HCT116 (cell line): ENCODE results near the gene TMEM26. TPM values are rescaled to one million over a fixed set of nuclear protein-coding genes. Genes with fewer than 3 reads are reported as not detected.

ENCODE experiments used
- ATAC-seq: fragments of 200-7000 bp; cut with Tn5 transposase; 2 replicates; pipeline ENCODE4 v1.9.1; 2020; ENCODE audit warnings: mild to moderate bottlenecking, moderate library complexity
- BruUV-seq: library from RNA; stranded (reverse); fragments of 400-500 nt; replicated peaks from 2 replicates; lab custom pipeline; 2021; lab: Mats Ljungman, UMichigan
- CTCF ChIA-PET: fragments of 300-600 bp; sonication (Branson Sonifier 250); formaldehyde crosslinking; loops from one replicate; lab custom pipeline; 2021; ENCODE audit warnings: antibody characterized with exemption; lab: Charles Lee
- POLR2A ChIA-PET: fragments of 300-600, 350-600 bp; sonication (Branson Sonifier 250); formaldehyde crosslinking; loops from one replicate; lab custom pipeline; 2021; ENCODE audit warnings: antibody characterized with exemption; lab: Charles Lee
- RAD21 ChIA-PET, 2 experiments: fragments of 300-600 bp; sonication (Branson Sonifier 250); formaldehyde crosslinking; loops; one replicate each; lab custom pipeline; 2023; ENCODE audit warnings: low total read pairs in 2 of 2; ENCODE audit not compliant: uncharacterized antibody in 2 of 2, unreplicated experiment in 2 of 2, low non-redundant PET in 1 of 2; lab: Charles Lee
- DNase-seq: peaks from one replicate; pipeline ENCODE4 v3.0.0-alpha.2; 2010; ENCODE audit warnings: low read depth, low spot score
- H2AFZ ChIP-seq: fragments of 200-600 bp; shearing (Covaris generic), sonication (generic); 2 replicates; pipeline ENCODE4 v1.6.1; 2017; ENCODE audit warnings: low read depth, mixed run types, mixed read lengths, antibody characterized with exemption, low read length; ENCODE audit not compliant: poor library complexity, severe bottlenecking
- H3K27ac ChIP-seq: 2 replicates; pipeline ENCODE4 v1.5.1; 2012; ENCODE audit warnings: low read depth, low read length
- H3K27me3 ChIP-seq: fragments of 200-600 bp; sonication (generic); 2 replicates; pipeline ENCODE4 v1.6.1; 2016; ENCODE audit warnings: mixed run types, low read length, mixed read lengths; ENCODE audit not compliant: insufficient read depth
- H3K36me3 ChIP-seq, 2 experiments: fragments of 200-500 bp in 1 of 2; fragments of 200-600 bp in 1 of 2; sonication (Bioruptor generic) in 1 of 2; sonication (generic) in 1 of 2; 2 replicates each; pipeline versions ENCODE4 v1.5.1 to v1.6.1; 2014 to 2016; ENCODE audit warnings: low read length in 2 of 2, inconsistent platforms in 1 of 2, mixed read lengths in 1 of 2, mixed run types in 1 of 2; ENCODE audit not compliant: insufficient read depth in 2 of 2, control insufficient read depth in 1 of 2
- H3K4me1 ChIP-seq, 2 experiments: fragments of 200-600 bp in 1 of 2; sonication (generic) in 1 of 2; 2 replicates each; pipeline versions ENCODE4 v1.5.1 to v1.6.1; 2012 to 2017; ENCODE audit warnings: low read length in 2 of 2, inconsistent platforms in 1 of 2, mild to moderate bottlenecking in 1 of 2, mixed read lengths in 1 of 2, mixed run types in 1 of 2, moderate library complexity in 1 of 2; ENCODE audit not compliant: insufficient read depth in 2 of 2, control insufficient read depth in 1 of 2
- H3K4me2 ChIP-seq: fragments of 200-600 bp; sonication (generic); 2 replicates; pipeline ENCODE4 v1.6.1; 2017; ENCODE audit warnings: mixed run types, low read length, mixed read lengths
- H3K4me3 ChIP-seq, 2 experiments: fragments of 200-600 bp in 1 of 2; sonication (generic) in 1 of 2; replicated peaks in 1 of 2; 2 replicates each; pipeline ENCODE4 v1.5.1; 2011 to 2016; ENCODE audit warnings: low read length in 2 of 2, control low read depth in 1 of 2, low read depth in 1 of 2, mild to moderate bottlenecking in 1 of 2, mixed read lengths in 1 of 2, mixed run types in 1 of 2
- H3K79me2 ChIP-seq: fragments of 200-600 bp; sonication (generic); 2 replicates; pipeline ENCODE4 v1.6.1; 2017; ENCODE audit warnings: mild to moderate bottlenecking, mixed run types, low read length, moderate library complexity, mixed read lengths; ENCODE audit not compliant: insufficient read depth
- H3K9ac ChIP-seq: fragments of 200-600 bp; sonication (generic); 2 replicates; pipeline ENCODE4 v1.6.1; 2016; ENCODE audit warnings: low read length, mixed read lengths
- H3K9me2 ChIP-seq: fragments of 200-600 bp; sonication (generic), shearing (Covaris generic); 2 replicates; pipeline ENCODE4 v1.6.1; 2017; ENCODE audit warnings: mixed run types, mild to moderate bottlenecking, moderate library complexity; ENCODE audit not compliant: insufficient read depth
- H3K9me3 ChIP-seq, 2 experiments: fragments of 200-500 bp in 1 of 2; fragments of 200-600 bp in 1 of 2; sonication (Bioruptor generic) in 1 of 2; sonication (generic) in 1 of 2; 2 replicates each; pipeline ENCODE4 v1.6.1; 2014 to 2017; ENCODE audit warnings: low read length in 2 of 2, mixed read lengths in 2 of 2, inconsistent platforms in 1 of 2, low read depth in 1 of 2, mild to moderate bottlenecking in 1 of 2, mixed run types in 1 of 2, moderate library complexity in 1 of 2; ENCODE audit not compliant: control insufficient read depth in 1 of 2, insufficient read depth in 1 of 2
- H4K20me1 ChIP-seq: fragments of 200-600 bp; sonication (generic), shearing (Covaris generic); 2 replicates; pipeline ENCODE4 v1.6.1; 2017; ENCODE audit warnings: mixed run types, mild to moderate bottlenecking, moderate library complexity; ENCODE audit not compliant: insufficient read depth
- CEBPB ChIP-seq: IDR thresholded peaks from 2 replicates; pipeline ENCODE4 v1.6.1; 2012; ENCODE audit warnings: low read depth
- EGR1 ChIP-seq: IDR thresholded peaks from 2 replicates; pipeline ENCODE4 v1.6.1; 2012; ENCODE audit warnings: low read depth
- EZH2 ChIP-seq: fragments of 200-600 bp; sonication (generic); IDR thresholded peaks from 2 replicates; pipeline ENCODE4 v1.6.1; 2017; ENCODE audit warnings: antibody characterized with exemption, mixed run types
- FOSL1 ChIP-seq: IDR thresholded peaks from 2 replicates; pipeline ENCODE4 v1.6.1; 2012; ENCODE audit warnings: low read depth
- POLR2AphosphoS5 ChIP-seq: IDR thresholded peaks from 2 replicates; pipeline ENCODE4 v1.6.1; 2011; ENCODE audit warnings: mild to moderate bottlenecking, low read depth, low read length, moderate library complexity
- RAD21 ChIP-seq: IDR thresholded peaks from 2 replicates; pipeline ENCODE4 v1.6.1; 2012; ENCODE audit warnings: low read depth, mild to moderate bottlenecking
- TCF7L2 ChIP-seq: IDR thresholded peaks from 2 replicates; pipeline ENCODE4 v1.7.0; 2011; ENCODE audit warnings: borderline replicate concordance, inconsistent platforms; ENCODE audit not compliant: insufficient read depth, insufficient read length; ENCODE audit errors: extremely low read depth
- ZFX ChIP-seq: fragments of 450-650 bp; IDR thresholded peaks from 2 replicates; pipeline ENCODE4 v1.6.1; 2017
- intact Hi-C: fragments of 100-400 bp; cut with micrococcal nuclease; formaldehyde crosslinking; loops from 2 replicates; pipeline ENCODE4 v1.10.0; 2022
- total RNA-seq: library from RNA; stranded (reverse); gene quantifications from one replicate; pipeline ENCODE4 v1.2.1, GENCODE V29; 2021; ENCODE audit not compliant: unreplicated experiment

Gene TMEM26
- total RNA-seq, 1 experiment from 2014 or later, result not detected

DNA sequence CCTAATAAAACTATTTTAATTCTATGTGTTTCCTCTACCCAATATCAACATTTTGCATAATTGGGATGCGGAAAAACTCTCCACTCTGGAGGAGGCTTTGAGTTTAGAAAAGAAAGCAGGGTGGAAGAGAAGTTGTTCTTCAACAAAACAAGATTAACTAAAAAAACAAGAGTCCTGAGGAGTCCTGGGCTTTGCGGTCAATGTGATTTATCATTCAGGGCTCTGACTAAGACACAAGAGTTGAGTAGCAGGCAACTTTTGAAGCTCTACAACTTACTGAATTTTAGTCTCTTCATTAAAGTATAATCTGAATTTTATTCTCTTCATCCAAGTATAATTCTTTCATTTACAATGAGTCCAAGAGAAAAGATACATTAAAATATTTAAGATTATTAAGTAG, 18.3 kb upstream of the TMEM26 start:
- no peak for TF ChIP-seq FOSL1
- TF ChIP-seq EGR1, result no peak
- no peak for TF ChIP-seq TCF7L2
- TF ChIP-seq, all 23 proteins: peak for 0
- DNase-seq (no peak), ATAC-seq (no peak)
- Histone ChIP-seq H3K79me2 (no peaks in the 10 kb centered on the region), H3K4me3 (no peak overlapping the region), H3K27ac (no peak overlapping the region), H3K27me3 (no peaks in the 10 kb centered on the region), H3K4me2 (no peak overlapping the region), H3K9me3 (no peaks in the 10 kb centered on the region), H3K9me2 (no peaks in the 10 kb centered on the region), H3K36me3 (no peaks in the 10 kb centered on the region), H3K4me1 (no peaks in the 10 kb centered on the region), H3K9ac (no peak overlapping the region), H4K20me1 (no peaks in the 10 kb centered on the region), H2AFZ (no peak overlapping the region)
- ChIA-PET POLR2A (no interaction called here), RAD21 (no interaction called here), CTCF (interaction anchor here (1.2 kb wide), 1 partner anchor 655 kb away, joined by 4 read pairs; no protein-coding TSS in a partner anchor)
- BruUV-seq, result no TSS peak
- intact Hi-C loops, result loop anchor here (10.0 kb wide), 1 partner anchor 353 kb away; no protein-coding TSS in a partner anchor

GRCh38 chr10:61470740-61471139, 17.6 kb upstream of the TMEM26 start:
- intact Hi-C loops, result loop anchor here (10.0 kb wide), 1 partner anchor 354 kb away; no protein-coding TSS in a partner anchor
- no TSS peak for BruUV-seq
- no peaks in the 10 kb centered on the region for H3K27me3 ChIP-seq
- no peaks in the 10 kb centered on the region for H4K20me1 ChIP-seq
- TF ChIP-seq RAD21 (no peak), CEBPB (no peak), EGR1 (no peak), EZH2 (no peak), POLR2AphosphoS5 (no peak), ZFX (no peak)
- ATAC-seq (no peak), DNase-seq (no peak)
- H3K9ac ChIP-seq, result no peak overlapping the region
- no peaks in the 10 kb centered on the region for H3K9me2 ChIP-seq
- no peaks in the 10 kb centered on the region for H3K36me3 ChIP-seq
- H3K79me2 ChIP-seq, result no peaks in the 10 kb centered on the region
- no peaks in the 10 kb centered on the region for H3K9me3 ChIP-seq
- CTCF ChIA-PET, result no interaction called here
- no peak overlapping the region for H3K27ac ChIP-seq
- H2AFZ ChIP-seq, result no peak overlapping the region
- RAD21 ChIA-PET, result no interaction called here
- no peak overlapping the region for H3K4me2 ChIP-seq
- no peak overlapping the region for H3K4me3 ChIP-seq
- no peaks in the 10 kb centered on the region for H3K4me1 ChIP-seq
- POLR2A ChIA-PET, result no interaction called here
